Measurements from ENCODE around the gene NSG2.

The NSG2 gene

DNA sequence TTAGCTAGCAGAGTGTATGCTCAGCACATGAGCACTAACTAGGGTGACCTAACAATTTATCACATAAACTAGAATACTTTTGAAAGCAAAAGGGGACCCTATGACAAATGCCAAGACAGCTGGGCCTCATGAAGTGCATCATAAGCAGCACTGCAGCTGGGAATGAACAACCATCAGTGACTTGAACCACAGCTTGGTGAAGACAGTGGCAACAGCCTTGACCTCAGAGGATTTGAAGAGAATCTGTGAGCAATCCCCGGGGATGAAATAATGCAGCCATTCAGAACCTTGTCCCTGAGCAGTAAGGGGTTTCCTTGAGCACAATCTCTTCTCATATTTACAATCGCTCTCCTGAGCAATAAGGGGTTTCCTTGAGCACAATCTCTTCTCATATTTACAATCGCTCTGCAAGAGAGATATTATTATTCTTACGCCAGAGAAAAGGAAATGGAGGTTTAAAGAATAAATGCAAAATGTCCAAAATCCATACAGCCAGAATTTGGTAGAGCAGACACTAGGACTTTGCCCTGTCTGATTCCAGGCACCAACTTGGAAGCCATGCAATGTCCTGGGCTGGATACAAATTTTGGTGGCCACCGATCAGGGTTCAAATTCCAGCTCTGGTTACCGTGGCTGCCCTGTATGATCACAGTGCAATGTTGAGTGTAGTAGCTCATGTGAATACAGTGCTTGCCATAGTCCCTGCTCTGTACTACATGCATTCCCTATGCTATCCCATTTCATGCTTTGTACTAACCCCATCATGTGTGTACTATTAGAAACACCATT, 846 bp upstream of the NSG2 start:
- ChIA-PET CTCF (interaction anchor here (0.8 to 8.4 kb wide), 15 partner anchors 9 to 707 kb away, joined by 3 to 509 read pairs (median 4); no protein-coding TSS in a partner anchor), POLR2A (no interaction called here)
- no peak overlapping the region for H3K4me3 ChIP-seq (ENCODE audit: low read depth, low read length)
- TF ChIP-seq CTCF (IDR thresholded peaks at IDR 0.05; ENCODE audit: insufficient read depth, low read length, missing control alignments): no peak
- DNase-seq (ENCODE audit: low read depth, low spot score): no peak

DNA sequence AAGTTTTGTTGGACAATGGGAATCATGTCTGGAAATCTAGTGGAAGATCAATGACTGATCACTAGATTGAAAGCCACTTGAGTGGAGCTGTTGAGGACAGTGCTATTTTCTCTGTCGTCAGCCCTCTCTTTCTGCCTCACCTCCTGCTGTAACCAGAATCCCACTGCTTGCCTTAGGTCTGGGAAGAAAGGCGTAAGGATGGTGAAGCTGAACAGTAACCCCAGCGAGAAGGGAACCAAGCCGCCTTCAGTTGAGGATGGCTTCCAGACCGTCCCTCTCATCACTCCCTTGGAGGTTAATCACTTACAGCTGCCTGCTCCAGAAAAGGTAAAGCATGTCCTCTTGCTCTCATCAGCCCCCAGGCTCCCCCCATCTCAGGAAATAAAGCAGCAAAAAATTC, 1.1 kb downstream of the NSG2 start:
- H3K4me3 ChIP-seq (ENCODE audit: low read depth, low read length): no peak overlapping the region
- no peak for TF ChIP-seq CTCF (IDR thresholded peaks at IDR 0.05; ENCODE audit: insufficient read depth, low read length, missing control alignments)
- POLR2A ChIA-PET: no interaction called here
- no peak for DNase-seq (ENCODE audit: low read depth, low spot score)
- CTCF ChIA-PET: interaction anchor here (1.4 to 8.4 kb wide), 5 partner anchors 10 to 428 kb away, joined by 3 to 509 read pairs (median 8); no protein-coding TSS in a partner anchor

DNA sequence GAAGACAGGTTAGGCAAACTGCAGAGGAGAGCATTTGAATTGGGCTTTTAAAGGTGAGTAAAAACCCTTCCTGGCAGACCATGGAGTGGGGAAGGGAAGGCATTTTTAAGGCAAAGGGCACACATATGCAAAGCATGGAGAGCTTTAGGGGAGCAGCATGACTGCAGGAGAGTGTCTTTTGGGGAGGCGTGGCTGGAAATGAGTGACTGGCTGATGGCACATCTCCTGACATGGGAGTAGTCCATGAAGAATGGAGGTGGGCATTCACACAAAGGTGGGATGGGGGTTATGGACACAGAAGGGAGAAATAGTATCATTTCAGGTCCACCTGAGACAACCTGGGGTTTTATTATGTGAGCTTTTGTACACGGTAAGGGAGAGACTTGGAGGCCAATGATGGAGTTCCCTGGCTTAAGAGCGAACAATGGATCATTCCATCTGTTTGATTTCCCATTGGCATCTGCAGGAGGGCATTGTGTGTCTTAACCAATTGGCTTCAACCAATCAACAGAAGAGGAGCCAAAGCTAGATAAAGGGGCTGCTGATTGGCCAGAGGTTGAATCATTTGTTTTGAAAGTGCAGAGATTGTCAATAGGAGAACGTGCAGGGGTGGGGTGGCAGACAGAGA, 2.1 kb downstream of the NSG2 start:
- DNase-seq (ENCODE audit: low read depth, low spot score): no peak
- CTCF ChIA-PET: interaction anchor here (3.1 to 8.4 kb wide), 2 partner anchors 9 to 268 kb away, joined by 19 to 509 read pairs; no protein-coding TSS in a partner anchor
- POLR2A ChIA-PET: interaction anchor here (1.1 kb wide), 1 partner anchor 264 kb away, joined by 3 read pairs; no protein-coding TSS in a partner anchor

DNA sequence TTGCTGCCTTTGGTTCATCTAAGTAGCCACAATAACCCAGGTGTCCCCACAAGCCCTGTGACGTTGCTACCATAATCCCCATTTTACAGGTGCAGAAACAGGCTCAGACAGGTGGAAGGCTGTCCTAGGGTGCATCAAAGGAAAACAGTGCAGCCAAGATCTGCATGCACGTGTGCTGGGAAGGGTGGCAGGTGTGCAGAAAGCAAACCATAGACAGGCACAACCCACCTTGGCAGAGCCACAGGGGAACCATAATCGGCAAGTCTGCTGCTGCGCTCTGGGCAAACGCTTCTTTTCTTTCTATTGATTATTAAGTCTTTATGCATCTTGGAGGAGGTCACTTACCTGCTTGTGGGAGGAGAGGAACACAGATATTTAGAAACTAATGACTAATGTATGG, 7.1 kb downstream of the NSG2 start:
- TF ChIP-seq CTCF (IDR thresholded peaks at IDR 0.05; ENCODE audit: insufficient read depth, low read length, missing control alignments): no peak
- no peak for DNase-seq (ENCODE audit: low read depth, low spot score)
- H3K4me3 ChIP-seq (ENCODE audit: low read depth, low read length): no peak overlapping the region
- ChIA-PET CTCF (interaction anchor here (4.7 kb wide), 1 partner anchor 259 kb away, joined by 23 read pairs; no protein-coding TSS in a partner anchor), POLR2A (no interaction called here)

More for the DNA sequence above, 2.1 kb downstream of the NSG2 start:
- H3K4me3 ChIP-seq (ENCODE audit: low read depth, low read length): no peak overlapping the region
- TF ChIP-seq CTCF (IDR thresholded peaks at IDR 0.05; ENCODE audit: insufficient read depth, low read length, missing control alignments): no peak

- no peak for DNase-seq (ENCODE audit: low read depth, low spot score)
- no peak overlapping the region for H3K4me3 ChIP-seq (ENCODE audit: low read depth, low read length)
- no peak for TF ChIP-seq CTCF (IDR thresholded peaks at IDR 0.05; ENCODE audit: insufficient read depth, low read length, missing control alignments)
- CTCF ChIA-PET: interaction anchor here (0.6 to 4.7 kb wide), 4 partner anchors 8 to 261 kb away, joined by 3 to 23 read pairs (median 4); partner anchors contain the start of gene NSG2
- POLR2A ChIA-PET: no interaction called here
Observed at GRCh38 chr5:174053905-174054304, 8.4 kb downstream of the NSG2 start.

Data from AG04449 (cell line).